IgD-negative memory B cell (primary cell): Measurements from ENCODE around the gene SCAPER. TPM values are rescaled to one million over a fixed set of nuclear protein-coding genes. Genes with fewer than 3 reads are reported as not detected.
A peak's percentile ranks its signal among the peaks of the same experiment; 100 is the strongest.
"Not testable (repeated sequence)": the region's sequence is repeated elsewhere in the genome, so short reads cannot be mapped to it uniquely, and the experiment has no call there.

ENCODE experiments used
- H3K27ac Mint-ChIP-seq, 3 donors: one replicate each; pipeline ENCODE4 v1.8.0; 2020 to 2022; ENCODE audit warnings: mild to moderate bottlenecking in 3 of 3, mixed read lengths in 3 of 3, moderate library complexity in 1 of 3
- H3K27me3 Mint-ChIP-seq: one replicate; pipeline ENCODE4 v1.8.0; 2021; ENCODE audit warnings: mixed read lengths
- H3K36me3 Mint-ChIP-seq: one replicate; pipeline ENCODE4 v1.8.0; 2020; ENCODE audit warnings: mild to moderate bottlenecking, mixed read lengths
- H3K4me1 Mint-ChIP-seq, 3 donors: one replicate each; pipeline ENCODE4 v1.8.0; 2020 to 2022; ENCODE audit warnings: mixed read lengths in 3 of 3, mild to moderate bottlenecking in 1 of 3
- H3K4me3 Mint-ChIP-seq, 4 donors: one replicate each; pipeline ENCODE4 v1.8.0; 2020 to 2022; ENCODE audit warnings: mild to moderate bottlenecking in 4 of 4, mixed read lengths in 4 of 4, moderate library complexity in 3 of 4
- H3K9me3 Mint-ChIP-seq, 3 donors: one replicate each; pipeline ENCODE4 v1.8.0; 2020 to 2021; ENCODE audit warnings: mixed read lengths in 3 of 3, mild to moderate bottlenecking in 1 of 3
- polyA plus RNA-seq: library from polyadenylated mRNA; unstranded; fragments of 300-500 nt; fragmentation: Illumina TruSeq; gene quantifications from one replicate; pipeline ENCODE4 v1.2.3, GENCODE V29; 2021

SCAPER gene
- polyA plus RNA-seq, 1 donor from 2014 or later = 25.6 TPM

- no peaks in the 10 kb centered on the region for H3K27me3 Mint-ChIP-seq
- no peak overlapping the region for H3K27ac Mint-ChIP-seq
- peaks cover 5 to 7% (median 6%) of the 10 kb centered on the region in 3 donors for H3K4me1 Mint-ChIP-seq
- peaks cover 20% of the 10 kb centered on the region for H3K36me3 Mint-ChIP-seq
- no peak overlapping the region for H3K4me3 Mint-ChIP-seq
- no peaks in the 10 kb centered on the region for H3K9me3 Mint-ChIP-seq
Observed at GRCh38 chr15:76737573-76737972, 167.6 kb downstream of the SCAPER start.

GRCh38 chr15:76732321-76732720 is 172.8 kb downstream of the SCAPER start:
- not testable (repeated sequence) for H3K4me1 Mint-ChIP-seq, H3K27ac Mint-ChIP-seq, H3K9me3 Mint-ChIP-seq, H3K27me3 Mint-ChIP-seq, H3K4me3 Mint-ChIP-seq
- H3K36me3 Mint-ChIP-seq = peaks cover 31% of the 10 kb centered on the region

- H3K27ac Mint-ChIP-seq = no peak overlapping the region
- peaks cover 36% of the 10 kb centered on the region for H3K36me3 Mint-ChIP-seq
- H3K4me3 Mint-ChIP-seq = no peak overlapping the region
- H3K9me3 Mint-ChIP-seq = peaks cover 0 to 2% (median 0%) of the 10 kb centered on the region in 3 donors
- H3K4me1 Mint-ChIP-seq = peaks cover 0 to 5% (median 3%) of the 10 kb centered on the region in 3 donors
- no peaks in the 10 kb centered on the region for H3K27me3 Mint-ChIP-seq
Observed at GRCh38 chr15:76730262-76730661, 174.9 kb downstream of the SCAPER start.

- Mint-ChIP-seq H3K27me3 (peaks cover 2% of the 10 kb centered on the region), H3K36me3 (peaks cover 24% of the 10 kb centered on the region), H3K27ac (no peak overlapping the region), H3K4me3 (no peak overlapping the region), H3K4me1 (no peaks in the 10 kb centered on the region), H3K9me3 (peaks cover 4 to 31% (median 7%) of the 10 kb centered on the region in 3 donors)
Observed at GRCh38 chr15:76718863-76719262, 186.3 kb downstream of the SCAPER start.

GRCh38 chr15:76714950-76715349 is 190.2 kb downstream of the SCAPER start:
- Mint-ChIP-seq H3K27me3 (peaks cover 2% of the 10 kb centered on the region), H3K4me1 (peaks cover 6 to 12% (median 7%) of the 10 kb centered on the region in 3 donors), H3K27ac (peak overlapping the region in 1 of 3 donors; percentile 84), H3K36me3 (peaks cover 24% of the 10 kb centered on the region), H3K9me3 (peaks cover 4 to 33% (median 4%) of the 10 kb centered on the region in 3 donors), H3K4me3 (no peak overlapping the region)

- peaks cover 2% of the 10 kb centered on the region for H3K27me3 Mint-ChIP-seq
- peak overlapping the region in 1 of 4 donors; percentile 59 for H3K4me3 Mint-ChIP-seq
Observed at GRCh38 chr15:76711351-76711827, 193.8 kb downstream of the SCAPER start.

GRCh38 chr15:76704032-76704431 is 201.1 kb downstream of the SCAPER start:
- H3K4me3 Mint-ChIP-seq, H3K36me3 Mint-ChIP-seq, H3K4me1 Mint-ChIP-seq, H3K9me3 Mint-ChIP-seq, H3K27me3 Mint-ChIP-seq: not testable (repeated sequence)
- H3K27ac Mint-ChIP-seq = peak overlapping the region in 1 of 3 donors; percentile 11

More at GRCh38 chr15:76711351-76711827, 193.8 kb downstream of the SCAPER start:
- Mint-ChIP-seq H3K36me3 (peaks cover 20% of the 10 kb centered on the region), H3K27ac (no peak overlapping the region), H3K9me3 (peaks cover 2 to 19% (median 9%) of the 10 kb centered on the region in 3 donors), H3K4me1 (peaks cover 6 to 19% (median 13%) of the 10 kb centered on the region in 3 donors)

- Mint-ChIP-seq H3K9me3 (no peaks in the 10 kb centered on the region), H3K4me1 (peaks cover 0 to 3% (median 0%) of the 10 kb centered on the region in 3 donors), H3K4me3 (no peak overlapping the region), H3K36me3 (peaks cover 8% of the 10 kb centered on the region), H3K27me3 (no peaks in the 10 kb centered on the region), H3K27ac (no peak overlapping the region)
Observed at GRCh38 chr15:76696840-76697239, 208.3 kb downstream of the SCAPER start.

GRCh38 chr15:76692546-76692945 is 212.6 kb downstream of the SCAPER start:
- not testable (repeated sequence) for H3K4me1 Mint-ChIP-seq, H3K27me3 Mint-ChIP-seq, H3K27ac Mint-ChIP-seq, H3K9me3 Mint-ChIP-seq
- Mint-ChIP-seq H3K36me3 (peaks cover 11% of the 10 kb centered on the region), H3K4me3 (peak overlapping the region in 1 of 4 donors; percentile 14)

GRCh38 chr15:76687592-76687991 is 217.5 kb downstream of the SCAPER start:
- peaks cover 21% of the 10 kb centered on the region for H3K36me3 Mint-ChIP-seq
- not testable (repeated sequence) for H3K4me3 Mint-ChIP-seq

GRCh38 chr15:76684002-76684401 is 221.1 kb downstream of the SCAPER start:
- no peak overlapping the region for H3K4me3 Mint-ChIP-seq
- H3K9me3 Mint-ChIP-seq = peaks cover 0 to 13% (median 6%) of the 10 kb centered on the region in 3 donors
- no peaks in the 10 kb centered on the region for H3K27me3 Mint-ChIP-seq
- H3K36me3 Mint-ChIP-seq = peaks cover 24% of the 10 kb centered on the region
- H3K27ac Mint-ChIP-seq = no peak overlapping the region
- H3K4me1 Mint-ChIP-seq = peaks cover 0 to 3% (median 0%) of the 10 kb centered on the region in 3 donors

More at GRCh38 chr15:76687592-76687991, 217.5 kb downstream of the SCAPER start:
- H3K27ac Mint-ChIP-seq, H3K4me1 Mint-ChIP-seq, H3K9me3 Mint-ChIP-seq, H3K27me3 Mint-ChIP-seq: not testable (repeated sequence)

- no peak overlapping the region for H3K27ac Mint-ChIP-seq
- peaks cover 0 to 3% (median 0%) of the 10 kb centered on the region in 3 donors for H3K4me1 Mint-ChIP-seq
- H3K4me3 Mint-ChIP-seq = no peak overlapping the region
- H3K27me3 Mint-ChIP-seq = no peaks in the 10 kb centered on the region
- H3K36me3 Mint-ChIP-seq = peaks cover 18% of the 10 kb centered on the region
- H3K9me3 Mint-ChIP-seq = peaks cover 0 to 10% (median 0%) of the 10 kb centered on the region in 3 donors
Observed at GRCh38 chr15:76682833-76683232, 222.3 kb downstream of the SCAPER start.

- no peak overlapping the region for H3K27ac Mint-ChIP-seq
- H3K36me3 Mint-ChIP-seq = peaks cover 18% of the 10 kb centered on the region
- peaks cover 0 to 7% (median 0%) of the 10 kb centered on the region in 3 donors for H3K9me3 Mint-ChIP-seq
- H3K4me3 Mint-ChIP-seq = no peak overlapping the region
- no peaks in the 10 kb centered on the region for H3K27me3 Mint-ChIP-seq
- peaks cover 0 to 3% (median 0%) of the 10 kb centered on the region in 3 donors for H3K4me1 Mint-ChIP-seq
Observed at GRCh38 chr15:76682259-76682658, 222.9 kb downstream of the SCAPER start.

- H3K36me3 Mint-ChIP-seq = peaks cover 8% of the 10 kb centered on the region
- peaks cover 0 to 3% (median 0%) of the 10 kb centered on the region in 3 donors for H3K4me1 Mint-ChIP-seq
- H3K4me3 Mint-ChIP-seq = no peak overlapping the region
- H3K9me3 Mint-ChIP-seq = peaks cover 0 to 7% (median 0%) of the 10 kb centered on the region in 3 donors
- H3K27ac Mint-ChIP-seq = peak overlapping the region in 1 of 3 donors; percentile 54
- no peaks in the 10 kb centered on the region for H3K27me3 Mint-ChIP-seq
Observed at GRCh38 chr15:76678766-76679165, 226.4 kb downstream of the SCAPER start.

GRCh38 chr15:76674883-76675282 is 230.3 kb downstream of the SCAPER start:
- H3K4me1 Mint-ChIP-seq = no peaks in the 10 kb centered on the region
- H3K27ac Mint-ChIP-seq = no peak overlapping the region
- no peaks in the 10 kb centered on the region for H3K27me3 Mint-ChIP-seq
- H3K36me3 Mint-ChIP-seq = peaks cover 3% of the 10 kb centered on the region
- H3K4me3 Mint-ChIP-seq = no peak overlapping the region
- no peaks in the 10 kb centered on the region for H3K9me3 Mint-ChIP-seq

GRCh38 chr15:76669521-76670207 is 235.5 kb downstream of the SCAPER start:
- peaks cover 6% of the 10 kb centered on the region for H3K36me3 Mint-ChIP-seq
- H3K27me3 Mint-ChIP-seq = no peaks in the 10 kb centered on the region
- no peaks in the 10 kb centered on the region for H3K4me1 Mint-ChIP-seq
- H3K9me3 Mint-ChIP-seq = no peaks in the 10 kb centered on the region
- H3K27ac Mint-ChIP-seq = no peak overlapping the region
- no peak overlapping the region for H3K4me3 Mint-ChIP-seq
